CD14-positive monocyte (primary cell): ENCODE results near the gene UTS2B. TPM values are rescaled to one million over a fixed set of nuclear protein-coding genes. Genes with fewer than 3 reads are reported as not detected.

Experiments used
- DNase-seq, 3 donors: peaks; one replicate each; pipeline ENCODE4 v3.0.0-alpha.2; 2011 to 2022
- H2AFZ ChIP-seq: 2 replicates; pipeline ENCODE4 v1.6.0; 2012; ENCODE audit warnings: mild to moderate bottlenecking, low read depth, low read length, inconsistent platforms; ENCODE audit not compliant: insufficient read depth, poor library complexity, severe bottlenecking
- H3K27ac ChIP-seq, 2 donors: 1 replicate in 1 of 2; 2 replicates in 1 of 2; pipeline ENCODE4 v1.5.1; 2012 to 2013; ENCODE audit warnings: low read length in 2 of 2, control low read depth in 1 of 2, inconsistent platforms in 1 of 2, low read depth in 1 of 2, mild to moderate bottlenecking in 1 of 2
- H3K27me3 ChIP-seq, 2 donors: one replicate each; pipeline versions ENCODE4 v1.6.0 to v1.6.1; 2011 to 2013; ENCODE audit warnings: low read length in 2 of 2; ENCODE audit not compliant: control insufficient read depth in 2 of 2, insufficient read depth in 2 of 2
- H3K36me3 ChIP-seq, 2 donors: replicated peaks in 1 of 2; 1 replicate in 1 of 2; 2 replicates in 1 of 2; pipeline versions ENCODE4 v1.5.1 to v1.6.1; 2012 to 2013; ENCODE audit warnings: low read length in 2 of 2, control low read depth in 1 of 2, inconsistent platforms in 1 of 2, mild to moderate bottlenecking in 1 of 2; ENCODE audit not compliant: insufficient read depth in 2 of 2, control insufficient read depth in 1 of 2
- H3K4me1 ChIP-seq, 2 donors: 1 replicate in 1 of 2; 2 replicates in 1 of 2; pipeline versions ENCODE4 v1.5.1 to v1.6.1; 2012 to 2013; ENCODE audit warnings: low read length in 2 of 2, control low read depth in 1 of 2, inconsistent platforms in 1 of 2, mild to moderate bottlenecking in 1 of 2, moderate library complexity in 1 of 2; ENCODE audit not compliant: insufficient read depth in 2 of 2, control insufficient read depth in 1 of 2
- H3K4me2 ChIP-seq: replicated peaks from 2 replicates; pipeline ENCODE3; 2012; ENCODE audit warnings: low read length, moderate library complexity, mild to moderate bottlenecking; ENCODE audit not compliant: poor library complexity, severe bottlenecking; ENCODE audit errors: extremely low read depth
- H3K4me3 ChIP-seq, 3 experiments: fragments of 200-600 bp in 1 of 3; sonication (generic) in 1 of 3; replicated peaks in 1 of 3; 1 replicate in 2 of 3; 2 replicates in 1 of 3; pipeline ENCODE4 v1.5.1; 2011 to 2013; ENCODE audit warnings: low read length in 3 of 3, mild to moderate bottlenecking in 3 of 3, control low read depth in 2 of 3, low read depth in 2 of 3, inconsistent platforms in 1 of 3, moderate library complexity in 1 of 3
- H3K79me2 ChIP-seq: 2 replicates; pipeline ENCODE4 v1.6.0; 2012; ENCODE audit warnings: mild to moderate bottlenecking, control low read depth, inconsistent platforms, low read length, moderate library complexity; ENCODE audit not compliant: insufficient read depth
- H3K9ac ChIP-seq: 2 replicates; pipeline ENCODE4 v1.6.0; 2017; ENCODE audit warnings: low read length, mild to moderate bottlenecking; ENCODE audit not compliant: insufficient read depth, poor library complexity, severe bottlenecking
- H3K9me3 ChIP-seq, 2 donors: replicated peaks in 1 of 2; 1 replicate in 1 of 2; 2 replicates in 1 of 2; pipeline versions ENCODE4 v1.5.1 to v1.6.1; 2012 to 2013; ENCODE audit warnings: low read length in 2 of 2, control low read depth in 1 of 2; ENCODE audit not compliant: control insufficient read depth in 1 of 2, insufficient read depth in 1 of 2
- H4K20me1 ChIP-seq: 2 replicates; pipeline ENCODE4 v1.6.0; 2012; ENCODE audit warnings: mild to moderate bottlenecking, low read length, control low read depth, moderate library complexity; ENCODE audit not compliant: insufficient read depth
- H3K27ac Mint-ChIP-seq, 7 donors: one replicate each; pipeline ENCODE4 v1.8.0; 2020; ENCODE audit warnings: mild to moderate bottlenecking in 7 of 7, mixed read lengths in 7 of 7, moderate library complexity in 6 of 7, inconsistent platforms in 2 of 7
- H3K27me3 Mint-ChIP-seq, 3 donors: one replicate each; pipeline ENCODE4 v1.8.0; 2021 to 2022; ENCODE audit warnings: low read depth in 3 of 3, mild to moderate bottlenecking in 3 of 3, mixed read lengths in 3 of 3, moderate library complexity in 3 of 3, inconsistent platforms in 1 of 3
- H3K36me3 Mint-ChIP-seq, 2 donors: one replicate each; pipeline ENCODE4 v1.8.0; 2020; ENCODE audit warnings: mixed read lengths in 2 of 2, inconsistent platforms in 1 of 2, mild to moderate bottlenecking in 1 of 2
- H3K4me1 Mint-ChIP-seq: one replicate; pipeline ENCODE4 v1.8.0; 2020; ENCODE audit warnings: mild to moderate bottlenecking, mixed read lengths
- H3K4me3 Mint-ChIP-seq, 2 donors: one replicate each; pipeline ENCODE4 v1.8.0; 2020; ENCODE audit warnings: mild to moderate bottlenecking in 2 of 2, mixed read lengths in 2 of 2, moderate library complexity in 1 of 2
- H3K9me3 Mint-ChIP-seq, 7 donors: one replicate each; pipeline ENCODE4 v1.8.0; 2020 to 2022; ENCODE audit warnings: mixed read lengths in 7 of 7, mild to moderate bottlenecking in 6 of 7, moderate library complexity in 6 of 7, inconsistent platforms in 2 of 7
- WGBS: methylation state at CpG from one replicate; pipeline ENCODE4 v1.1.5; 2013; ENCODE audit warnings: missing lambda C conversion rate; ENCODE audit not compliant: insufficient coverage; 5-methylcytosine and 5-hydroxymethylcytosine counted together
- intact Hi-C, 2 donors: fragments of 100-400 bp; cut with micrococcal nuclease; formaldehyde crosslinking; loops; one replicate each; pipeline versions ENCODE4 v1.15.0 to v1.15.1; 2023
- polyA plus RNA-seq, 3 donors: library from polyadenylated mRNA; depleted of rRNA in 1 of 3; unstranded in 2 of 3; stranded (reverse) in 1 of 3; fragments of 300-500 nt in 2 of 3; fragments of >200 nt in 1 of 3; fragmentation: Illumina TruSeq in 2 of 3; gene quantifications; 1 replicate in 2 of 3; 2 replicates in 1 of 3; pipeline ENCODE4 v1.2.3, GENCODE V29; 2012 to 2021
- TF ChIP-seq, protein P1 (sequence below): fragments of 200-600 bp; IDR thresholded peaks from one replicate; pipeline ENCODE4 v1.8.0; 2022; ENCODE audit warnings: antibody characterized with exemption, mild to moderate bottlenecking

The UTS2B gene
- polyA plus RNA-seq, 3 donors: not detected

- H3K9me3 Mint-ChIP-seq: no peaks in the 10 kb centered on the region
- whole genome bisulfite sequencing: 100% methylated on average over 3 of the region's 4 CpGs
- Histone ChIP-seq H3K79me2 (no peaks in the 10 kb centered on the region), H3K4me2 (no peak overlapping the region), H3K9me3 (no peaks in the 10 kb centered on the region), H4K20me1 (no peaks in the 10 kb centered on the region), H3K27ac (no peak overlapping the region), H3K36me3 (peaks cover 35 to 76% of the 10 kb centered on the region in 2 donors), H3K4me3 (no peak overlapping the region), H3K27me3 (no peaks in the 10 kb centered on the region), H3K9ac (no peak overlapping the region), H3K4me1 (no peaks in the 10 kb centered on the region), H2AFZ (no peak overlapping the region)
- H3K27ac Mint-ChIP-seq: no peak overlapping the region
- no peak overlapping the region for H3K4me3 Mint-ChIP-seq
- H3K36me3 Mint-ChIP-seq: peaks cover 46 to 79% of the 10 kb centered on the region in 2 donors
- H3K4me1 Mint-ChIP-seq: no peaks in the 10 kb centered on the region
- DNase-seq: no peak
- TF ChIP-seq, protein P1, sequence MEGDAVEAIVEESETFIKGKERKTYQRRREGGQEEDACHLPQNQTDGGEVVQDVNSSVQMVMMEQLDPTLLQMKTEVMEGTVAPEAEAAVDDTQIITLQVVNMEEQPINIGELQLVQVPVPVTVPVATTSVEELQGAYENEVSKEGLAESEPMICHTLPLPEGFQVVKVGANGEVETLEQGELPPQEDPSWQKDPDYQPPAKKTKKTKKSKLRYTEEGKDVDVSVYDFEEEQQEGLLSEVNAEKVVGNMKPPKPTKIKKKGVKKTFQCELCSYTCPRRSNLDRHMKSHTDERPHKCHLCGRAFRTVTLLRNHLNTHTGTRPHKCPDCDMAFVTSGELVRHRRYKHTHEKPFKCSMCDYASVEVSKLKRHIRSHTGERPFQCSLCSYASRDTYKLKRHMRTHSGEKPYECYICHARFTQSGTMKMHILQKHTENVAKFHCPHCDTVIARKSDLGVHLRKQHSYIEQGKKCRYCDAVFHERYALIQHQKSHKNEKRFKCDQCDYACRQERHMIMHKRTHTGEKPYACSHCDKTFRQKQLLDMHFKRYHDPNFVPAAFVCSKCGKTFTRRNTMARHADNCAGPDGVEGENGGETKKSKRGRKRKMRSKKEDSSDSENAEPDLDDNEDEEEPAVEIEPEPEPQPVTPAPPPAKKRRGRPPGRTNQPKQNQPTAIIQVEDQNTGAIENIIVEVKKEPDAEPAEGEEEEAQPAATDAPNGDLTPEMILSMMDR: no peak
- H3K27me3 Mint-ChIP-seq: no peaks in the 10 kb centered on the region
- intact Hi-C loops: no loop called here
These were observed 32.9 kb upstream of the UTS2B start for GRCh38 chr3:191363221-191363620.

DNA sequence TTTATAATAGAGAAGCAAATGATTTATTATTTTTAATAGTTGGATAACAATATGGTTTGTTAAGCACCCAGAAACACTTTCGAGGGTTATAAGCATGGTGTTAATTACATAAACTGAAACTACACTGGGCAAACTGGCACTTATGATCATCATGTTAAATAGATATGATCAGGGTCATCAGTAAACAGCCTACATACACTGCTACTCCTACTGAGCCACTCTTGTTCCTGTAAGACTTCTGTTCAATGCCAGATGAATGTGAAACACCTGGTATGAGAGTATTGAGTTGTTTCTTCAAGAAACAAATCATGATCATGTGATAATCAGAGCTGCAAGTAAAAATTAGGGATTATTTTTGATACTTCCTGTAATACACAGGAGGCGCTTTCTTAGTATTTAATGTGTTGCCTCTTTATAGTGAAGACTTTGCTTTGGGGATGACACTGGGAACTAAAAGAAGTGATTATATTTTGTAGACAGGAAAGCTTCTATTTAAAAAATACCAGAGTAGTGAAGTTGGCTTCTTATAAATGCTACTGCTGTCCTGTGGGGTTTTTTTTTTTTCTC lies 32.3 kb upstream of the UTS2B start:
- Mint-ChIP-seq H3K27ac (no peak overlapping the region), H3K27me3 (no peaks in the 10 kb centered on the region), H3K4me1 (no peaks in the 10 kb centered on the region), H3K9me3 (peaks cover 0 to 3% (median 0%) of the 10 kb centered on the region in 7 donors), H3K4me3 (no peak overlapping the region), H3K36me3 (peaks cover 48 to 79% of the 10 kb centered on the region in 2 donors)
- intact Hi-C loops: no loop called here
- no CpG with 5 or more reads among the region's 2 CpGs for WGBS
- no peak overlapping the region for H3K4me2 ChIP-seq
- no peaks in the 10 kb centered on the region for H4K20me1 ChIP-seq
- H3K27ac ChIP-seq: no peak overlapping the region
- H3K36me3 ChIP-seq: peaks cover 37 to 76% of the 10 kb centered on the region in 2 donors
- no peaks in the 10 kb centered on the region for H3K4me1 ChIP-seq
- H2AFZ ChIP-seq: no peak overlapping the region
- no peaks in the 10 kb centered on the region for H3K9me3 ChIP-seq
- TF ChIP-seq, protein P1: no peak
- H3K9ac ChIP-seq: no peak overlapping the region
- H3K79me2 ChIP-seq: no peaks in the 10 kb centered on the region
- no peak for DNase-seq
- H3K27me3 ChIP-seq: no peaks in the 10 kb centered on the region
- no peak overlapping the region for H3K4me3 ChIP-seq
